Keratinocyte (primary cell): ENCODE data around the gene IMPACT. TPM values are rescaled to one million over a fixed set of nuclear protein-coding genes. Genes with fewer than 3 reads are reported as not detected.

Experiments used
- DNase-seq: peaks from one replicate; pipeline ENCODE4 v3.0.0-alpha.2; 2011; ENCODE audit warnings: low read depth, missing footprints, low spot score
- FAIRE-seq: peaks from 2 replicates; lab custom pipeline; 2011; peaks lifted over from hg19 to GRCh38; lab: Jason Lieb, UNC
- H2AFZ ChIP-seq: 2 replicates; pipeline ENCODE4 v1.6.0; 2012; ENCODE audit warnings: low read length, control low read depth, inconsistent platforms; ENCODE audit not compliant: control insufficient read depth
- H3K27ac ChIP-seq: 2 replicates; pipeline ENCODE4 v1.5.1; 2011; ENCODE audit warnings: low read length; ENCODE audit not compliant: control insufficient read depth, insufficient read depth
- H3K27me3 ChIP-seq: 3 replicates; pipeline ENCODE4 v1.6.0; 2011; ENCODE audit warnings: low read length; ENCODE audit not compliant: control insufficient read depth, insufficient read depth; ENCODE audit errors: extremely low read depth
- H3K36me3 ChIP-seq, 2 experiments: 2 replicates in 1 of 2; 3 replicates in 1 of 2; pipeline ENCODE4 v1.5.1; 2011; ENCODE audit warnings: low read length in 2 of 2, mild to moderate bottlenecking in 1 of 2; ENCODE audit not compliant: control insufficient read depth in 2 of 2, insufficient read depth in 2 of 2; ENCODE audit errors: extremely low read depth in 1 of 2
- H3K4me1 ChIP-seq: 3 replicates; pipeline ENCODE4 v1.5.1; 2011; ENCODE audit warnings: low read length; ENCODE audit not compliant: control insufficient read depth, insufficient read depth; ENCODE audit errors: extremely low read depth
- H3K4me2 ChIP-seq: 3 replicates; pipeline ENCODE4 v1.6.0; 2011; ENCODE audit warnings: low read depth, low read length; ENCODE audit not compliant: control insufficient read depth, insufficient read depth; ENCODE audit errors: extremely low read depth
- H3K4me3 ChIP-seq, 3 experiments: fragments of 200-600 bp in 1 of 3; sonication (generic) in 1 of 3; 2 replicates in 2 of 3; 3 replicates in 1 of 3; pipeline ENCODE4 v1.5.1; 2011 to 2016; ENCODE audit warnings: low read length in 3 of 3, mild to moderate bottlenecking in 3 of 3, control low read depth in 2 of 3, inconsistent platforms in 1 of 3, low read depth in 1 of 3, mixed read lengths in 1 of 3, mixed run types in 1 of 3, moderate library complexity in 1 of 3; ENCODE audit not compliant: control insufficient read depth in 2 of 3, insufficient read depth in 2 of 3; ENCODE audit errors: extremely low read depth in 1 of 3
- H3K79me2 ChIP-seq: 2 replicates; pipeline ENCODE4 v1.6.0; 2012; ENCODE audit warnings: low read length; ENCODE audit not compliant: control insufficient read depth, insufficient read depth
- H3K9ac ChIP-seq: 3 replicates; pipeline ENCODE4 v1.6.0; 2011; ENCODE audit warnings: low read length; ENCODE audit not compliant: control insufficient read depth, insufficient read depth; ENCODE audit errors: extremely low read depth
- H3K9me1 ChIP-seq: 3 replicates; pipeline ENCODE4 v1.6.0; 2011; ENCODE audit warnings: low read length; ENCODE audit not compliant: control insufficient read depth, insufficient read depth; ENCODE audit errors: extremely low read depth
- H3K9me3 ChIP-seq: 2 replicates; pipeline ENCODE4 v1.5.1; 2012; ENCODE audit warnings: low read depth, low read length; ENCODE audit not compliant: control insufficient read depth
- H4K20me1 ChIP-seq: 3 replicates; pipeline ENCODE4 v1.6.0; 2011; ENCODE audit warnings: low read length; ENCODE audit not compliant: control insufficient read depth, insufficient read depth; ENCODE audit errors: extremely low read depth
- EZH2 ChIP-seq: IDR thresholded peaks from one replicate; pipeline ENCODE4 v1.6.1; 2012; ENCODE audit warnings: inconsistent platforms, mild to moderate bottlenecking, low read length, moderate library complexity
- dilution Hi-C: fragments of 300-500 bp; cut with MboI; formaldehyde crosslinking; loops from one replicate; pipeline ENCODE4 v1.7.0; 2020; ENCODE audit warnings: low sequenced_read_pairs; ENCODE audit not compliant: extremely low pct_ligation_motif_present
- polyA plus RNA-seq, 5 experiments: library from polyadenylated mRNA; depleted of rRNA in 3 of 5; stranded (reverse) in 3 of 5; stranded (forward) in 1 of 5; unstranded in 1 of 5; fragments of >200 nt; gene quantifications; 1 replicate in 1 of 5; 2 replicates in 3 of 5; 3 replicates in 1 of 5; pipeline versions ENCODE4 v1.2.1 to v1.2.3, GENCODE V29; 2011 to 2012; ENCODE audit warnings: missing spikeins in 2 of 5, low read depth in 1 of 5, low replicate concordance in 1 of 5
- TF ChIP-seq, protein P1 (sequence below), 3 experiments: IDR thresholded peaks in 1 of 3; conservative IDR thresholded peaks in 1 of 3; optimal IDR thresholded peaks in 1 of 3; 2 replicates in 2 of 3; 3 replicates in 1 of 3; pipeline versions ENCODE3 to v1.5.1; 2011; ENCODE audit warnings: low read length in 3 of 3, mild to moderate bottlenecking in 3 of 3, moderate library complexity in 2 of 3, control low read depth in 1 of 3, inconsistent platforms in 1 of 3; ENCODE audit not compliant: insufficient read depth in 2 of 3; ENCODE audit errors: extremely low read depth in 1 of 3

IMPACT gene
- polyA plus RNA-seq, 1 donor (not counting 4 experiments of a cell fraction or from before 2014, with no cell fraction given), result 35.3 TPM

- Histone ChIP-seq H3K27ac (no peak overlapping the region), H3K79me2 (no peaks in the 10 kb centered on the region), H3K27me3 (no peaks in the 10 kb centered on the region), H2AFZ (no peak overlapping the region), H3K4me3 (no peak overlapping the region), H3K9me3 (no peaks in the 10 kb centered on the region), H3K36me3 (no peaks in the 10 kb centered on the region), H3K9ac (no peak overlapping the region), H4K20me1 (no peaks in the 10 kb centered on the region), H3K4me1 (no peaks in the 10 kb centered on the region), H3K9me1 (no peaks in the 10 kb centered on the region), H3K4me2 (no peak overlapping the region)
- dilution Hi-C loops, result no loop called here
- TF ChIP-seq EZH2, result no peak
- TF ChIP-seq, protein P1, sequence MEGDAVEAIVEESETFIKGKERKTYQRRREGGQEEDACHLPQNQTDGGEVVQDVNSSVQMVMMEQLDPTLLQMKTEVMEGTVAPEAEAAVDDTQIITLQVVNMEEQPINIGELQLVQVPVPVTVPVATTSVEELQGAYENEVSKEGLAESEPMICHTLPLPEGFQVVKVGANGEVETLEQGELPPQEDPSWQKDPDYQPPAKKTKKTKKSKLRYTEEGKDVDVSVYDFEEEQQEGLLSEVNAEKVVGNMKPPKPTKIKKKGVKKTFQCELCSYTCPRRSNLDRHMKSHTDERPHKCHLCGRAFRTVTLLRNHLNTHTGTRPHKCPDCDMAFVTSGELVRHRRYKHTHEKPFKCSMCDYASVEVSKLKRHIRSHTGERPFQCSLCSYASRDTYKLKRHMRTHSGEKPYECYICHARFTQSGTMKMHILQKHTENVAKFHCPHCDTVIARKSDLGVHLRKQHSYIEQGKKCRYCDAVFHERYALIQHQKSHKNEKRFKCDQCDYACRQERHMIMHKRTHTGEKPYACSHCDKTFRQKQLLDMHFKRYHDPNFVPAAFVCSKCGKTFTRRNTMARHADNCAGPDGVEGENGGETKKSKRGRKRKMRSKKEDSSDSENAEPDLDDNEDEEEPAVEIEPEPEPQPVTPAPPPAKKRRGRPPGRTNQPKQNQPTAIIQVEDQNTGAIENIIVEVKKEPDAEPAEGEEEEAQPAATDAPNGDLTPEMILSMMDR (optimal IDR thresholded peaks at IDR 0.05 in 1 of 3, IDR thresholded peaks at IDR 0.05 in 1 of 3, conservative IDR thresholded peaks at IDR 0.05 in 1 of 3; ENCODE audit: extremely low read depth in 1 of 3, insufficient read depth in 2 of 3, low read length in 3 of 3), result no peak
- no peak for DNase-seq
- FAIRE-seq, result no peak
These were observed 43.6 kb downstream of the IMPACT start for GRCh38 chr18:24470022-24470618.

- TF ChIP-seq EZH2, result no peak
- TF ChIP-seq, protein P1 (optimal IDR thresholded peaks at IDR 0.05 in 1 of 3, IDR thresholded peaks at IDR 0.05 in 1 of 3, conservative IDR thresholded peaks at IDR 0.05 in 1 of 3; ENCODE audit: extremely low read depth in 1 of 3, insufficient read depth in 2 of 3, low read length in 3 of 3), result no peak
- dilution Hi-C loops, result no loop called here
- Histone ChIP-seq H3K9me3 (no peaks in the 10 kb centered on the region), H3K9me1 (no peaks in the 10 kb centered on the region), H3K36me3 (no peaks in the 10 kb centered on the region), H3K27ac (no peak overlapping the region), H3K4me2 (no peak overlapping the region), H4K20me1 (no peaks in the 10 kb centered on the region), H3K4me1 (no peaks in the 10 kb centered on the region), H3K27me3 (no peaks in the 10 kb centered on the region), H3K9ac (no peak overlapping the region), H3K79me2 (no peaks in the 10 kb centered on the region), H2AFZ (no peak overlapping the region), H3K4me3 (no peak overlapping the region)
- no peak for DNase-seq
- no peak for FAIRE-seq
These were observed 44.3 kb downstream of the IMPACT start for GRCh38 chr18:24470805-24471204.
